Smooth muscle cell (in vitro differentiated cells): ENCODE measurements around the gene MAP3K10. TPM values are rescaled to one million over a fixed set of nuclear protein-coding genes. Genes with fewer than 3 reads are reported as not detected.

Source experiments
- DNase-seq: peaks from one replicate; lab custom pipeline; 2025; ENCODE audit not compliant: unreplicated experiment; lab: John Stamatoyannopoulos, UW
- H2AFZ ChIP-seq: fragments of 200-600 bp; sonication (generic); 2 replicates; pipeline ENCODE4 v1.6.0; 2016; ENCODE audit warnings: antibody characterized with exemption, low read depth, mild to moderate bottlenecking
- H3F3A ChIP-seq: fragments of 200-600 bp; sonication (generic); 2 replicates; pipeline ENCODE4 v1.6.0; 2017; ENCODE audit warnings: antibody characterized with exemption, low read depth
- H3K27ac ChIP-seq: fragments of 200-600 bp; sonication (generic); 2 replicates; pipeline ENCODE4 v1.5.1; 2016; ENCODE audit warnings: low read depth, mild to moderate bottlenecking
- H3K27me3 ChIP-seq: fragments of 200-600 bp; sonication (generic); 2 replicates; pipeline ENCODE4 v1.6.1; 2016; ENCODE audit warnings: low read depth, mild to moderate bottlenecking
- H3K36me3 ChIP-seq: fragments of 200-600 bp; sonication (generic); 2 replicates; pipeline ENCODE4 v1.5.1; 2016; ENCODE audit warnings: low read depth
- H3K4me1 ChIP-seq: fragments of 200-600 bp; sonication (generic); 2 replicates; pipeline ENCODE4 v1.5.1; 2016; ENCODE audit warnings: low read depth
- H3K4me2 ChIP-seq: fragments of 200-600 bp; sonication (generic); 2 replicates; pipeline ENCODE4 v1.6.0; 2016; ENCODE audit warnings: mild to moderate bottlenecking
- H3K4me3 ChIP-seq: fragments of 200-600 bp; sonication (generic); 2 replicates; pipeline ENCODE4 v1.5.1; 2016; ENCODE audit warnings: mild to moderate bottlenecking
- H3K79me2 ChIP-seq: fragments of 200-600 bp; sonication (generic); 2 replicates; pipeline ENCODE4 v1.6.0; 2016; ENCODE audit warnings: low read depth, mild to moderate bottlenecking
- H3K9ac ChIP-seq: fragments of 200-600 bp; sonication (generic); 2 replicates; pipeline ENCODE4 v1.6.0; 2016; ENCODE audit warnings: low read depth
- H3K9me3 ChIP-seq: fragments of 200-600 bp; sonication (generic); replicated peaks from 2 replicates; pipeline ENCODE4 v1.5.1; 2016; ENCODE audit warnings: low read depth
- H4K20me1 ChIP-seq: fragments of 200-600 bp; sonication (generic); 2 replicates; pipeline ENCODE4 v1.6.0; 2016; ENCODE audit warnings: low read depth
- CTCF ChIP-seq: fragments of 200-600 bp; sonication (generic); IDR thresholded peaks from 2 replicates; pipeline ENCODE4 v1.5.1; 2017; ENCODE audit warnings: borderline replicate concordance, mild to moderate bottlenecking, antibody characterized with exemption; ENCODE audit not compliant: insufficient read depth, poor library complexity, severe bottlenecking
- WGBS: methylation state at CpG from one replicate; pipeline ENCODE4 v1.1.7; 2016; ENCODE audit warnings: low lambda C conversion rate; 5-methylcytosine and 5-hydroxymethylcytosine counted together
- polyA plus RNA-seq: library from polyadenylated mRNA; unstranded; fragments of >200 nt; fragmentation: Nextera tagmentation; extraction: Ambion mirVana; gene quantifications from 2 replicates; pipeline ENCODE4 v1.2.1, GENCODE V29; 2016
- total RNA-seq: library from RNA; depleted of rRNA; stranded (reverse); fragments of >200 nt; gene quantifications from 2 replicates; pipeline ENCODE4 v1.2.3, GENCODE V29; 2014

The MAP3K10 gene
- total and polyA plus RNA-seq, 2 experiments from 2014 or later: 4.4 to 7.8 TPM

GRCh38 chr19:40254714-40255418 lies 63.6 kb downstream of the MAP3K10 start:
- H3K36me3 ChIP-seq: no peaks in the 10 kb centered on the region
- DNase-seq: no peak
- no peak overlapping the region for H3K4me3 ChIP-seq
- H3K4me1 ChIP-seq: no peaks in the 10 kb centered on the region
- H4K20me1 ChIP-seq: peaks cover 63% of the 10 kb centered on the region
- no peaks in the 10 kb centered on the region for H3F3A ChIP-seq
- H3K79me2 ChIP-seq: peaks cover 34% of the 10 kb centered on the region
- H3K27me3 ChIP-seq: no peaks in the 10 kb centered on the region
- H3K9ac ChIP-seq: no peak overlapping the region
- 97% methylated on average over 16 of the region's 16 CpGs for WGBS
- H3K4me2 ChIP-seq: no peak overlapping the region
- H3K27ac ChIP-seq: no peak overlapping the region
- H3K9me3 ChIP-seq: no peaks in the 10 kb centered on the region
- H2AFZ ChIP-seq: no peak overlapping the region
- TF ChIP-seq CTCF: no peak

GRCh38 chr19:40255619-40256166 lies 64.5 kb downstream of the MAP3K10 start:
- H3K4me3 ChIP-seq: no peak overlapping the region
- DNase-seq: no peak
- no peak overlapping the region for H2AFZ ChIP-seq
- no peaks in the 10 kb centered on the region for H3K9me3 ChIP-seq
- TF ChIP-seq CTCF: no peak
- 95% methylated on average over 3 of the region's 3 CpGs for WGBS
- H3K9ac ChIP-seq: no peak overlapping the region
- no peaks in the 10 kb centered on the region for H3F3A ChIP-seq
- H4K20me1 ChIP-seq: peaks cover 67% of the 10 kb centered on the region
- H3K36me3 ChIP-seq: no peaks in the 10 kb centered on the region
- H3K27me3 ChIP-seq: no peaks in the 10 kb centered on the region
- peaks cover 30% of the 10 kb centered on the region for H3K79me2 ChIP-seq
- no peaks in the 10 kb centered on the region for H3K4me1 ChIP-seq
- H3K4me2 ChIP-seq: no peak overlapping the region
- H3K27ac ChIP-seq: no peak overlapping the region

GRCh38 chr19:40256512-40256911 lies 65.3 kb downstream of the MAP3K10 start:
- Histone ChIP-seq H3K4me2 (no peak overlapping the region), H3K9ac (no peak overlapping the region), H3K36me3 (no peaks in the 10 kb centered on the region), H3K4me1 (no peaks in the 10 kb centered on the region), H3F3A (no peaks in the 10 kb centered on the region), H3K9me3 (no peaks in the 10 kb centered on the region), H3K27ac (no peak overlapping the region), H2AFZ (no peak overlapping the region), H4K20me1 (peaks cover 71% of the 10 kb centered on the region), H3K4me3 (no peak overlapping the region), H3K27me3 (no peaks in the 10 kb centered on the region), H3K79me2 (peaks cover 35% of the 10 kb centered on the region)
- no peak for TF ChIP-seq CTCF
- WGBS: 96% methylated on average over 8 of the region's 8 CpGs
- no peak for DNase-seq

- H3K4me2 ChIP-seq: no peak overlapping the region
- H3K36me3 ChIP-seq: no peaks in the 10 kb centered on the region
- H3K9me3 ChIP-seq: no peaks in the 10 kb centered on the region
- no peak for TF ChIP-seq CTCF
- no peak overlapping the region for H3K27ac ChIP-seq
- H3K9ac ChIP-seq: no peak overlapping the region
- H2AFZ ChIP-seq: no peak overlapping the region
- peaks cover 36% of the 10 kb centered on the region for H3K79me2 ChIP-seq
- 90% methylated on average over 6 of the region's 9 CpGs for WGBS
- H3F3A ChIP-seq: no peaks in the 10 kb centered on the region
- DNase-seq: no peak
- no peaks in the 10 kb centered on the region for H3K4me1 ChIP-seq
- H3K27me3 ChIP-seq: no peaks in the 10 kb centered on the region
- no peak overlapping the region for H3K4me3 ChIP-seq
- peaks cover 71% of the 10 kb centered on the region for H4K20me1 ChIP-seq
These were observed 65.9 kb downstream of the MAP3K10 start for GRCh38 chr19:40257096-40257517.
